GM10266 (cell line): ENCODE data around the gene IGFLR1.
A peak's percentile ranks its signal among the peaks of the same experiment; 100 is the strongest.

Source experiments
- DNase-seq: peaks from one replicate; pipeline ENCODE4 v3.0.0; 2012; ENCODE audit errors: extremely low spot score
- TF ChIP-seq, protein P1 (sequence below): IDR thresholded peaks from 2 replicates; pipeline ENCODE4 v1.5.1; 2012; ENCODE audit warnings: mild to moderate bottlenecking, low read depth; ENCODE audit not compliant: control insufficient read depth, insufficient read depth; ENCODE audit errors: missing control alignments

The IGFLR1 gene

GRCh38 chr19:35742121-35742724, at the start of gene IGFLR1:
Gene IGFLR1 (minus strand): TSS chr19:35742452. CDS start chr19:35741180, 1,272 bp downstream.
- peak; percentile 71 for DNase-seq
- TF ChIP-seq, protein P1, sequence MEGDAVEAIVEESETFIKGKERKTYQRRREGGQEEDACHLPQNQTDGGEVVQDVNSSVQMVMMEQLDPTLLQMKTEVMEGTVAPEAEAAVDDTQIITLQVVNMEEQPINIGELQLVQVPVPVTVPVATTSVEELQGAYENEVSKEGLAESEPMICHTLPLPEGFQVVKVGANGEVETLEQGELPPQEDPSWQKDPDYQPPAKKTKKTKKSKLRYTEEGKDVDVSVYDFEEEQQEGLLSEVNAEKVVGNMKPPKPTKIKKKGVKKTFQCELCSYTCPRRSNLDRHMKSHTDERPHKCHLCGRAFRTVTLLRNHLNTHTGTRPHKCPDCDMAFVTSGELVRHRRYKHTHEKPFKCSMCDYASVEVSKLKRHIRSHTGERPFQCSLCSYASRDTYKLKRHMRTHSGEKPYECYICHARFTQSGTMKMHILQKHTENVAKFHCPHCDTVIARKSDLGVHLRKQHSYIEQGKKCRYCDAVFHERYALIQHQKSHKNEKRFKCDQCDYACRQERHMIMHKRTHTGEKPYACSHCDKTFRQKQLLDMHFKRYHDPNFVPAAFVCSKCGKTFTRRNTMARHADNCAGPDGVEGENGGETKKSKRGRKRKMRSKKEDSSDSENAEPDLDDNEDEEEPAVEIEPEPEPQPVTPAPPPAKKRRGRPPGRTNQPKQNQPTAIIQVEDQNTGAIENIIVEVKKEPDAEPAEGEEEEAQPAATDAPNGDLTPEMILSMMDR = no peak

DNA sequence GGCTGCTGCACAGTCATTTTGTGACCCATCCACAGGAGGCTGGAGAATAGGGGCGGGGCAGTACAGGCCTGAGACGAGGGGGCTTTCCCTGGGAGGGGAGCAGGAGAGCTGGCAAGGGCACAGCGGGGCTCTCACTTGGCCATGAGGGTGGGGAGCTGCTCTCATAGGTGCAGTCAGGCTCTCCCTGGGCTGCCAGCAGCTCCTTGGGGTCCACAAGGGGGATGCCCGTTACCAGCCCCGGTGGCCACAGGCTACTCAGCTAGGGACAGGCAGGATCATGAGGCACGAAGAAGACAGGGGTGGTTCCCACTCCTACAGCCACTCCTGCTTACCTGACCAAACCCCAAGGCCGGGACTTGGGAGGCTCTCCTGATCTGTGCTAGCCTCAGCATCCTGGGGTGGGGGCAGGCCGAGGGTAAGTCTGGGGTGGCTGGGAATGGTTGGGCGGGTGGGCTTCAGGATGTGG, 49.6 kb upstream of the IGFLR1 start:
- TF ChIP-seq, protein P1 = no peak
- DNase-seq = no peak

DNA sequence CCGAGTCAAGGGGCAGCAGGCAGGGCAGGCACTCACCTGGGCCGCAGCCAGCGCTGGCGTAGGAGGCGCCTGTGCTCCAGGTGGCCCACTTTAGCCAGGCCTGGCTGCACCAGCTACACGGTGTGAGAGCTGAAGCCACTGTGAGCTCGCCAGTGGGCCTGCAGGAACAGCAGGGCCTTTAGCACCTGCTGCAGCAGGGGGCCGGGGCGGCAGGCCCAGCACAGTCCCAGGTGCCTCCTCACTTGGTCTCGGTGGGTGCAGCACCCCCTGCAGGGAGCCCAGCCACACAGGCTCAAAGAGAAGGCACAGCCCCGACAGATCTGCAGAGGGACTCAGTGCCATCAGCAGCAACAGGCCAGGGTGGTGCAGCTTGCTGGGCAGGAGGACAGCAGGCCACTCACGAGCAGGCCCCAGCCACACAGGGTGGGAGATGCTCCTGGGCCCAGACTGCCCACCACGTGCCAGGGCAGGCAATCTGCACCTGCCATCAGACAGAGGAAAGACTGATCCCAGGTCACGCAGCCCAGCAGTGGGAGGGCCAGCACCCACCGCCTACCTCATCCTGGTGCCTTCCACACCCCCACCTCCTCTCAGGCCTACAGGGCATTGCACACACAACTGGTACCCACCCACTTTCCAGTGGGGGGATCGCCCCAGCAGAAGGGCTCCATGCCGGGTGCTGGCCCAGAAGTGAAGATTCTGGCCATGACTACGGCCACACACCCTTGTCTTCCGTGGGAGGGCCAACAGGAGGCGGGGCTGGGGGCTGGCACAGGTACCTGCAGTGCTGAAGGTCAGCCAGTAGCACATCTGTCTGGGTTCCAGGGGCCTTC, 48.9 kb upstream of the IGFLR1 start:
- TF ChIP-seq, protein P1 = peak; percentile 41
- DNase-seq = no peak

DNA sequence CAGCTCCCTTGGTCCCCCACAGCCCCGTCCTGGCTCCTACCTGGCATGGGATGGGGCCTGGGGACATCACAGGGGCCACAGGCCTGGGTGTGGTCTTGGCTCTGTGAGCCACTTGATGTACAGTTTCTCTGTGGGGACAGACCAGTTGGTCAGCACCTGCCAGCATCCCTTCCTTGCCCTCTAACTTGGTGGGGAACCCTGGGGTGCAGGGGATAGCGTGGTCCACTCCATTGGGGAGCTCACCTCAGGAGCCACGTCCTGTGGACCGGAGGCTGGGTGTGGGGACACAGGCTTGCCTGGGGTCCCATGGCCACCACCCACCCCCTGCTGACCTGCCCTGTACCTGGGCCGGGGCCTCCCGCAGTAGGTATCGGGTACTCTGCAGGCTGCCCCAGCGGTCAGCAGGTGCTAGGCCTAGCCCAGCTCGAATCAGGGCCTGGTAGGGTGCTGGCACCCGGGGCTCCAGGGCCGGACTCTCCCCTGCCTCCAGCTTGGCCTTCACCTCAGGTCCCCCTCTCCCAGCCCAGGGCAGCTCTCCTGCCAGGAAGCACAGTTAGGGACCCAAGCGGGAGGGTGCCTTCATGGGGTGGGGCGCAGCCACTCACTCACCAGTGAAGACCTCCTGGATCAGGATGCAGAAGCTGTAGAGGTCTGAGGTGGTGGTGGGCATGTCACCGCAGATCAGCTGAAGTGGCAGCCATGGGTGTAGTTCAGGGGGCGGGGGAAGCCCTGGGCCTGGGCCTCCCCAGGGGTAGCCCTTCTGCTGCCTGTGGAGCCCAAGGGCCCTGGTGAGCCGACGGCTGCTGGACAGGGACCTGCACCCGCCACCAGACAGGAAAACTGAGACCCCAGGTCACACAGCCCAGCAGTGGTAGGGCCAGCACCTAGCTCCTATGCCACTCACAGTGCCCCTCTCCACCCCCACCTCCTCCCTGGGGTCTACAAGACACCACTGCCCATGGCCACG, 48.0 kb upstream of the IGFLR1 start:
- DNase-seq = no peak
- TF ChIP-seq, protein P1 = no peak

DNA sequence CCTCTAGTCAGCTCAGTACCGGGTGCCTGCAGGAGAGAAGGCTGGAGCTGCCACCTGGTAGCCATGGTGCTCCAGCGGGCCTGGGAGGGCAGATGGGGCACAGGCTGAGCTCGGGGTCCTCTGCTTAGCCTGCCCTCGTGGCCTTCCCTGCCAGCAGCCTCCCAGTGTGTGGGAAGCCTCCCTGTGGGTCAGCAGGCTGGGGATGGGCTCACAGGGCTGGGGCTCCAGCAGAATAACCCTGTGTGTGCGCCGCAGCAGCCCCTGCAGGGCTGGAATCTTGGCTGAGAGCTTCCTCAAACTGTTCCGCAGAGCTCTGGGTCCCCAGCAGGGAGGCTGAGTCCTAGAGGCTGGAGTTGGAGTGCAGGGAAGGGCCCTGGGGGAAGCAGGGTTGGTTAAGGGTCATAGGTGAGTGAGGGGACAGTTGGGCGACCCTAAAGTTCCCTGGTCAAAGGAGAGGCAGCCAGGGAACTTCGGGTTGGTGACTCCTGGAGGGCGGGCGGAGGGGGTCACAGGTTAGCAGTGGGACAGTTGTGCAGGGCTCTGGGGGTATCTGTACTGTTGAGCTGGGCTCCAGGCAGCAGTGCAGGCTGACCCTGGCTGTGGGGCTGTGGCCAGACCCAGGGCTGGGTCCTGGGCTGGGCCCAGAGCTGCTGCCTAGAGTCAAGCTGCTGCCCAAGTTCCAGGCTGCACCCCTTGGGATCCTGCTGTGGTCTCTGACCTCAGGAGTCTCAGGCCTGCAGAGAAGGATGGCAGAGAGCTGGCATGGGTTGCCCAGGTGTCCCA, 47.1 kb upstream of the IGFLR1 start:
- TF ChIP-seq, protein P1 = no peak

DNA sequence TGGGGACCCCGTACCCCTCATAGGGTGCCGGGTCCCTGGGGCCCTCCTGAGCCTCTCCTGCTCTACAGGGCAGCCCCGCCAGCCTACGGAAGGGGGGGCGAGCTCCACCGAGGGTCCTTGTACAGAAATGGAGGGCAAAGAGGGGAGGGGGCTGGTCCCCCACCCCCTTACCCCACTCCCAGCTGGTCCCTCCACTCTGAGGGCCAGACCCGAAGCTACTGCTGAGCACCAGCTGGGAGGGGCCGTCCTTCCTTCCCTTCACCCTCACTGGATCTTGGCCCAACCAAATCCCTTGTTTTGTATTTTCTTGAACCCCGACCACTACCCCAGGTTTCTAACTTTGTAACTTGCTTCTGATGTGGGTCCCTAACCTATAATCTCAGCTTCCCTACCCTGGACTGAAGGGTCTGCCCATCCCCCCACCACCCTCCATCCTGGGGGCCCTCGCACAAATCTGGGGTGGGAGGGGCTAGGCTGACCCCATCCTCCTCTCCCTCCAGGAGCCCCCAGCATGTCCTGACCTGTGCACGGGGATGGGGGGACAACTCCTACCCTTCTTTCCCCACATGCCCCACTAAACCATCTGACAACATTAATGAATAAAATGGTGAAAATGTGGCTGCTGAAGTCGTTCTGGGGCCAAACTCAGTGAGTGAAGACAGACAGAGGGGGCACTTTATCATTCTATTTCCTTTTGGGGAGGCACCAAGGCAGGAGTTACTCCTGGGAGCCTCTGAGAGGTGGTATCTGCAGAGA, 46.1 kb upstream of the IGFLR1 start:
- TF ChIP-seq, protein P1 = no peak
- DNase-seq = no peak

More for the DNA sequence above, 47.1 kb upstream of the IGFLR1 start:
- DNase-seq = no peak
